GM18502 (cell line): ENCODE results near the gene UBE2O.

Experiments used
- ATAC-seq: cut with Tn5 transposase; IDR thresholded peaks from one replicate; pipeline ENCODE4 v1.9.1; 2021; ENCODE audit warnings: mild to moderate bottlenecking; ENCODE audit not compliant: unreplicated experiment, poor library complexity

UBE2O gene

DNA sequence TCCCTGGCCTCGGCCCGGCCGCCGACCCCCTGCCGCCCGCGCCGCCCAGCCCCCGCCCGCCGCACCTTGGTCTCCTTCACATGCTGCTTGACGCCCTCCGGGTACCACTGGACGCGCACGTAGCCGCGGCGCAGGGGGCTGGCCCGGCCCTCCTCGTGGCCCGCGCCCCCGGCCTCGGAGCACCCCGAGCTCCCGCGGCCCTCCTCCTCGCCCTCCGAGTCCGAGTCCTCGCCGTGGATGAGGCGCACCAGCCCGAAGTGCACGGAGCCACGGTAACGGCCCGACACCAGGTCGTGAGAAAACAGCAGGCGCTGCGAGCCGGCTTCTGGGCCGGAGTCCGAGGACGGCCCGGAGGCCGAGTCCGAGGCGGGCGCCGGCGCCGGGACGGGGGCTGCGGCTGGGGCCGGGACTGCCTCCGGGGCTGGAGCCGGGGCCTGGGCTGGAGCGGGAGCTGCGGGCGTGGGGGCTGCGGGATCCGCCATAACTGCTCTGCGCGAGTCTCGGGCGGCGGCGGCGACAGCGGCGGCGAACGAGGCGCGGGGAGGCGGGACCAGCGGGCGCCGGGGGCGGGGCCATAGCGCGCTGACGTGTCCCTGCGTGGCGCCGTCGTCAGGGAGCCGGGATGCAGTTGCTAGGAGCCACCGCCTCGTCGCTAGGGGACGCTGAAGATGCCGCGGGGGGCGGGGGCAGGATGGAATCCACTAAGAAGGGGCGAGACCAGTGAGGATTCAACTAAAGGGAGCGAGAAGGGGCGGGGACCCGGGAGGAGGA is at the start of gene UBE2O:
Gene UBE2O (minus strand): TSS at position 493 of the 771 bp plus-strand sequence. CDS start 11 bp downstream, at position 482.
- peak; percentile 87 for ATAC-seq

- ATAC-seq = no peak
Measured at GRCh38 chr17:76501827-76502307, 48.9 kb upstream of the UBE2O start.

- ATAC-seq = peak; percentile 71
Measured at GRCh38 chr17:76501018-76501826, 48.3 kb upstream of the UBE2O start, which contains the start of gene RHBDF2. Gene RHBDF2, minus strand, starts transcription at chr17:76501423. Its CDS starts 19,899 bp downstream, at chr17:76481524.

DNA sequence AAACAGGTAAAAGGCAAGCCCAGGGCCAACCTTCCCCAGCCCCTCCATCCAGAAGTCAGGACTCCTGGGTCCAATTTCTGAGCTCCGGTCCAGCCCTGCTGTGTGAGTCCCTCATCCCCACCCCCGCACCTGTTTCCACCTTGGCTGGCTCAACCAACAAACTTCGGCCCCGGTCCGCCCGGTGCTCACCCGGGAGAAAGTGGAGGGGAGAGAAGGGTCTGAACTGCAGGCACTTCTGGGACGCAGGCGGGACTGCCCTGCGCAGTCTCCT is 47.7 kb upstream of the UBE2O start:
- ATAC-seq = no peak

GRCh38 chr17:76500074-76500746 is 47.3 kb upstream of the UBE2O start:
- no peak for ATAC-seq

DNA sequence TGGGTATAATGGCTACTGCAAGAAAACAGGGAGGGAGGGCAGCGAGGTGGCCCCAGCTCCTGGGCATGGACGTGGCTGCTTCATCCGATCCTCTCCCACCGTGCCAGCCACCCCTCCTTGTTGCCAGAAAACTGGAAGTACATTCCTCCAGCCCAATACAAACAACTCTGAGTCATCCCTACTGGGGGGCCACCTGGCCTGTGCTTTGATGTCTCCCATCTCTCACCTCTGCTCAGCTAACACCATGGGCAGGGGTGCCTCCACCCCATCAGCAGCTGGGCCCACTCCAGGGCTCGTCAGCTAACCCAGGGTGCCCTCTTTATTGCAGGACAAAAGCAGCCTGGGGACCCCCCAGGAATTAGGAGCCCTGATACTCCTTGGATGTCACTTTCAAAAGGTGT is 46.3 kb upstream of the UBE2O start:
- no peak for ATAC-seq

DNA sequence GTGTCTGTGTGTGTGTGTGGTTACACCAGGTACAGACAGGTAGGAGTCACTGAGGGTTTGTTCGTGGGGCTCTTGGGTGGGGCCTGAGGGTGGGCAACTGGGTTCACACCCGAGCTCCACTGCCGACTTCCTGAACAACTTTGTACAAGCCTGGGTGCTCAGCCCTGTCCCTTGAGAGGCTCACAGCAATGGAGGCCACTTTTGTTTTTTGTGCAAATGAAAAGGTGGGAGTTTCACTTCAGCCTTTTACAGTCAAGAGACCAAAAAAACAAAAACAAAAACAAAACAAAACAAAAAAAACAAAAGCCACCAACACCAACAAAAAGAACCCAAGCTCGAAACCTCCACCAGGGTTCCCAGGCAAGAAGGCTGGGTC is 45.9 kb upstream of the UBE2O start:
- ATAC-seq = no peak

- ATAC-seq = no peak
Measured at GRCh38 chr17:76497979-76498875, 45.3 kb upstream of the UBE2O start.

GRCh38 chr17:76497699-76497978 is 44.7 kb upstream of the UBE2O start:
- no peak for ATAC-seq

GRCh38 chr17:76496464-76496863 is 43.5 kb upstream of the UBE2O start:
- ATAC-seq = no peak

DNA sequence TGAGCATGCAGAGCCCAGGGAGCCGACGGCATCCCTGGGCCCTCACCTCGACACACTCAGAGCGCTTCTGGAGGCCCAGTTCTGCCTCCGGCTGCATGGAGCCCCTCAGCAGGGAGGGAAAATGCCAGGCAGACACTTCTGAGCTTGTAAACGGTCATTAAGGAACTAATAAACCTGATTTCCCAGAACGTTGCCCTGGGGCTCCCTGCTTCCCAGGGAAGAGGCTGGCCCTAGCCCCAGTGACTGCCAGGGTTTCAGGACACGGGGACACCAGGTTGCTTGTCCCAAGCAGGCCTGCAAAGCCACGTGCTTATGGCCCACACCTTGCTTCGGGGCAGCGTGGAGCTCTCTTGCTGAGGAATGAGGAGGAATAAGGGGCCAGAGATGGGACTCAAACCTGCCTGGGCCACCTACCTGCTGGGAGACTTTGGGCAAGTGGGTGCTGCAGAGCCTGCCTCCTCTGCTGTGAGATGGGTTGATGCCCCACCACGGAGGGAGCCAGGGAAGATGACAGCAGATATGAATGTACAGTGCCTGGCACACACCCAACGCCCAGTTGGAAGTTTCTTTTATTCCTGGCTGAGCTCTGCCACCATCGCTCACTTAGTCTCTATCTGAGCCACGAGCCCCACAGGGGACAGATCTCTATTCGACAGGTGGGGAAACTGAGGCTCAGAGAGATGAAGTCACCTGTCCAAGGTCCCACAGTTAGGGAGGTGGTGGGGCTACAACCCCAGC is 42.9 kb upstream of the UBE2O start:
- no peak for ATAC-seq

GRCh38 chr17:76493505-76494167 is 40.7 kb upstream of the UBE2O start:
- peak; percentile 11 for ATAC-seq

DNA sequence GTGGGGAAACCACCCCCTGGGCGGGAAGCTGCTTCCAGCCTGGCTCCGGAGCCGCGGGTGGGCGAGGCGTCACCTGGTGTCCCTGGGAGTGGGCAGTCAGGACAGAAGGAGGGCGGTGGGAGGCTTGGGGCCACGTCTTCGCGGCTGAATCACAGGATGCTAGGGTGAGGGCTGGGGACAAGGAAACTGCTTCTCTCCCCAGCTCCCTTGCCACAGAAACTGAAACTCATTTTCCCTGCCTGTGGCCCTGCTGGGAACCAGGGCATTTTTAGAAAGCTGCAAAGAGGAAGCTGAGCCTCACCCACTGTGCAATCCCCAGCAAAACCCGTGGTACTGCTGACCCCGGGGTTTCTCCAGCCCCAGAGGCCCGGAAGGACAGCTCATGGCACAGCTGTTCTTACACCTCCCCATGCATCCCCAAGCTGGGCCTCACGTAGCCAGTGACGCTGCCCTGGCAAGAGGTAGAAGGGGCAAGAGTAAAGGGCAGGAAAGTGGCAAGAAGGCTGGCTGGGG is 40.1 kb upstream of the UBE2O start:
- ATAC-seq = peak; percentile 42

GRCh38 chr17:76492123-76492988 is 39.4 kb upstream of the UBE2O start:
- ATAC-seq = peak; percentile 42

GRCh38 chr17:76491271-76492122 is 38.5 kb upstream of the UBE2O start:
- ATAC-seq = peak; percentile 3

DNA sequence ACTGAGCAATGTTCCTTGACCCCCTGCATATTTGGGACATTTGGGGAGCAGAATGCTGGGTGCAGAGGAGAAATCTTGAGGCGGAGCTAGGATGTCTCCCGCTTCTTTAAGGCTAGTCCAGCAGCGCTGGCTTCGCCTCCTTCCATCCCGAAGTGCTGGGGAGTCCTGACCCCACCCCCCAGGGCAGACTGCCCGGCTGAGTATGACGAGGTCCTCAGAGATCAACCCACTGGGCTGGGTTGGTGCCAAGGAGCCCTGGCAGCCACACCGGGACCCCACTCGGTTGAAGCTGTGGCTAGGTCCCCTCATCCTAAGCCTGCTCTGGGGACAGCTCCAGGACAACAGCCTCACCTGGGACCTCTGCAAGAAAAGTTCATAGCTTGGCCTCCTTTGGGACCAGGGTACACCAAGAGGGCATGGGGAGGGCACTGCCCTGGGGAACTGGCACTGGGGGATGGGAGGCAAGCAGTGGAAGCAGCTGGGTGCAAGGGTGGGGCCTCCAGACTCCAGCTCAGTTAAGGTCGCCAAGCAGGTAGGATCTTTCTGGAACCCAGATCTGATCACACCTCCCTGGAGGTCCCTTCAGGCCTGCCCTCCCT is 37.3 kb upstream of the UBE2O start:
- ATAC-seq = no peak
